HG03135 (cell line): Measurements from ENCODE around the gene ZNF268.
"Not testable (repeated sequence)": the region's sequence is repeated elsewhere in the genome, so short reads cannot be mapped to it uniquely, and the experiment has no call there.

Experiments used
- ATAC-seq: cut with Tn5 transposase; IDR thresholded peaks from one replicate; pipeline ENCODE4 v1.9.1; 2021; ENCODE audit warnings: mild to moderate bottlenecking, moderate library complexity; ENCODE audit not compliant: unreplicated experiment

The ZNF268 gene

DNA sequence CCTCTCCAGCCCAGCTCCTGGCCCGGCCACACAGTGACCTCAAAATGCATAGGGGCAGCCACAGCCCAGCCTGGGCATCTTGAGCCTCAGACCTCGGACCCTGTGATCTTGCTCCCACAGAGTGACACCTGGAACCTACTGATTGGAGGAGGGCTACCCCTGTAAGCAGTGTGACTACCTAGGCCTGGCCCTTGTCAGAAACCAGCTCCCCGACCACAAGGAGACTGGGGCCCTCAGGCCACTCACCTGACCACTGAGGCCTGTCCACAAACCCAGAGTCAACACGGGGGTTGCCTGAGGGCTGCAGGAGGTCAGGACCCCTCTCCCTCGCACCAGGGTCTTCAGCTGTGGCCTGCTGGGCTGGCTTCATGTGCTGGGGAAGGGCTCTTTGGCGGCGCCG, 45.4 kb downstream of the ZNF268 start:
- ATAC-seq = no peak

GRCh38 chr12:133227281-133227852, 46.1 kb downstream of the ZNF268 start:
- ATAC-seq = no peak

DNA sequence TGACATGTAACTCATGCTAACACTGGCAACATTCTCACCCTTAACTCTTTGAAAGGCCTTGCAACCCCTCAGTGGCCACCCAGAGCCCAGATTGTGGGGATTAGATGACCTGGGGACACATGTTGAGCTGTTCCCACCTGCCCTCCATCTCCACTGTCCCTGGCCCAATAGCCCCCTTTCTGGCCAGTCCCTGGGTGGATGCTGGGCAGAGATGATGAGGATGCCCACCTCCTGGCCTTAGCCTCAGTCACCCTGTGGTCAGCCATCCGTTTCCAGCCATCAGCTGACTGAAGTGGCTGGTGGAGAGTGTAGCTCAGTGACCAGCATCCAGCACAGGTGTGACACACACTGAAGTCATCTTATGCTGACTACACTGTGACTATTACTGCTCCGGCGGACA, 49.7 kb downstream of the ZNF268 start:
- no peak for ATAC-seq

- ATAC-seq = no peak
These were observed 51.7 kb downstream of the ZNF268 start for GRCh38 chr12:133233006-133233405.

GRCh38 chr12:133233993-133234564, 52.8 kb downstream of the ZNF268 start:
- ATAC-seq = no peak

GRCh38 chr12:133234971-133235370, 53.7 kb downstream of the ZNF268 start:
- ATAC-seq = no peak

- no peak for ATAC-seq
These were observed 54.3 kb downstream of the ZNF268 start, which contains the start of gene ANHX for GRCh38 chr12:133235401-133236112. ANHX (minus strand) TSS chr12:133235877; CDS start chr12:133234356, 1,521 bp downstream.

DNA sequence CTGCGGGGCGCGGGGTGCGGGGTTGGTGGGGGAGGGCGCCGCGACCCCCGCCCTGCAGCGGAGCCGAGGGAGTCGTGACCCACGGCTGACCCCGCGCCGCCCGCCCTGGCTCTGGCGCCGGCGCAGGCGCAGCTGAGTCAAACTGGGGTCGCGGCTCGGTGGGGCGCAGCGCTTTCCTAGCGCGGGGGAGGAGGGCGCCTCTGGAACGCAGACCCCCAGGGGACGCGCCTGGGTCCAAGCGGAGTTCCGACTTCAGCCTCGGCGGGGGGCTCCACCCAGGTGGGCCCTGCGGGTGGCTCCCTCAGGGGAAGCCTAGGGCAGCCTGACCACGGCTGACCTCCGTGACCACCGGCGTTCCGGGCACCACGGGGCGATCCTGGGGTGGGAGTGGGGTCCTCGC, 54.8 kb downstream of the ZNF268 start:
- ATAC-seq = no peak

DNA sequence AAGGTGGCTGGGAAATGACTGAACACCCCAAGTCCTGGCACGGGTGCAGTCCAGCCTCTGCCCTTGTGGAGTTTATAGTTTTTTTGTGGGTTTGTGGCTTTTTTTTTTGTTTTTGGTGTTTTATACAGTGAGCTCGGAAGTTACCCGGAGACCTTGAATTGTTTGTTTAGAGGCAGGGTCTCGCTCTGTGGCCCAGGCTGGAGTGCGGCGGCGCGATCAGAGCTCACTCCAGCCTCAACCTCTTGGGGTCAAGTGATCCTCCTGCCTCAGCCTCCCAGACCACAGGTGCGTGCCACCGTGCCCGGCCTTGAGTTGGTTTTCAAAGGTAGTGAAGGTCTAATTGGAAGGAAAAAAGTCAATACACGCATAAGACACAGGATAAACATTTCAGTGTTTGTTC, 55.3 kb downstream of the ZNF268 start:
- no peak for ATAC-seq

DNA sequence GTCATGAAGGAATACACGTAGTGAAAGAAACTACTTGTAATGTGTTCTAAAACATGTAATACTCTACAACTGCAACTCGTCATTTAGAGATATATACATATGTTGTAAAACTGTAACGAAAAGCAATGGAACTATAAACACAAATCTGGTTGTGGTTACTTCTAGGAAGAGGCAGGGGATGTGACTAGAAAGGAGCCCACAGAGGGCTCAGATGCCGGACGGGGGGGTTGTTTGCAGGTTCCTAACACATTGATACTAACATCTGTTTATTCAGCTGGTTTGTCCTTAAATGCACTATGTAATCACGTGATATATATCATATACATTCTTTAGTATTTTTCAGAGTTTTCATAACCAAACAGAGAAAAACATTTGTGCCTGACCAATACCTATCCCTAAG, 70.4 kb downstream of the ZNF268 start:
- no peak for ATAC-seq

GRCh38 chr12:133255833-133256232, 74.5 kb downstream of the ZNF268 start:
- ATAC-seq = not testable (repeated sequence)

DNA sequence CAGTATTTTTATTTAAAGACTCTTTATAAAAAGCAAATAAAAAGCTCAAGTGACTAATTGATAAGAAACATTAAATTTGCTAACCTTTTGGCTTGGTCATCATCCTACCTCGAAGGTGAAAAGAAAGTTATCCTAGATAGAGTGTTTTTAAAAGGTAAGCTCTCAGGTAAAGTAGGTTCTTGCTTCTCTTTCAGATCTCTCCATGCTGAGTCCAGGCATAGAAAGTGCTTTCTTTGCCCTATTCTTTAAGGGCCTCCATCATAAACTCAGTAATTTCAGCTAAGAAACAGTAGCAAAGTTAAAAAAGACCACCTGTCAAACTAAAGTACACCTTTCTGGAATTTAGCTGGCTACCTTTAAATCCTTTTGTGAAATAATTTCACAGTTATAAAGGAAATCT, 75.0 kb downstream of the ZNF268 start:
- no peak for ATAC-seq

GRCh38 chr12:133264173-133264572, 82.9 kb downstream of the ZNF268 start:
- no peak for ATAC-seq
